ENCODE data around the gene CLCC1.
"Not testable (repeated sequence)": the region's sequence is repeated elsewhere in the genome, so short reads cannot be mapped to it uniquely, and the experiment has no call there.

CLCC1 gene

DNA sequence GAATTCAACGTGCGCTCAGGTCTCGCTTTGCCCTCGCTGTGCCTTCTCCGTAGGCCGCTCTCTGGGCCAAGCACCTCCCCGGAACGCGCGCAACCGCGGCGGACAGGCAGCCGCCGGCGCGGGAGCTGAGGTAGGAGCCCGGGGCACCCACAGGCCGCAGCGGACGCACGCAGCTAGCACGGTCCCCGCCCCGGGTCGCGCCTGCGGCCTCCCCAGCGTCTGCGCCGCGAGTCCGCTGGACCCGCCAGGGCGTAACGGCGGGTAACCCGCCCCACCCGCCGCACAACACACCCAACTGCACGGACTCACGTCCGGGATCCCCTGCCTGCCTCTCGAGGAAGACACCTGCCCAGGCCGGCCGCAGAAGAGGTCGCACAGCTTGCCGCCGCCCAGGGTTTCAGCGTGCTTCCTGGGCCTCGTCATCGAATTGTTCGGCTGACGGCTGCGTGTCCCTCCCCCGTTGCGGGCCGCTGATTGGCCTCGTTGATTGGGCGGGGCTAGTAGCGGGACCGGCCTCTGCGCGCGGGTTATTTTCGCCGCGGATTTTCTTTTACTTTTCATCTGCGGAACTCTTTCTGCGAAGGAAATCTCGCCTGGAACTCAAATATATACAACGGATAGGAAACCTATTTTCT, at the start of gene CLCC1:
Gene CLCC1, minus strand, starts transcription at position 433 of the 635 bp plus-strand sequence. CDS start 13,047 bp downstream, outside the sequence.
- Mint-ChIP-seq H3K36me3 (ENCODE audit: low read depth) (peaks cover 29% of the 10 kb centered on the region), H3K9me3 (no peaks in the 10 kb centered on the region), H3K4me3 (peak within 1 kb of the TSS; percentile 80), H3K27ac (peak within 1 kb of the TSS; percentile 66), H3K4me1 (peaks cover 15% of the 10 kb centered on the region), H3K27me3 (ENCODE audit: low read depth, poor library complexity) (peaks cover 18% of the 10 kb centered on the region)
- TF ChIP-seq, protein P1, sequence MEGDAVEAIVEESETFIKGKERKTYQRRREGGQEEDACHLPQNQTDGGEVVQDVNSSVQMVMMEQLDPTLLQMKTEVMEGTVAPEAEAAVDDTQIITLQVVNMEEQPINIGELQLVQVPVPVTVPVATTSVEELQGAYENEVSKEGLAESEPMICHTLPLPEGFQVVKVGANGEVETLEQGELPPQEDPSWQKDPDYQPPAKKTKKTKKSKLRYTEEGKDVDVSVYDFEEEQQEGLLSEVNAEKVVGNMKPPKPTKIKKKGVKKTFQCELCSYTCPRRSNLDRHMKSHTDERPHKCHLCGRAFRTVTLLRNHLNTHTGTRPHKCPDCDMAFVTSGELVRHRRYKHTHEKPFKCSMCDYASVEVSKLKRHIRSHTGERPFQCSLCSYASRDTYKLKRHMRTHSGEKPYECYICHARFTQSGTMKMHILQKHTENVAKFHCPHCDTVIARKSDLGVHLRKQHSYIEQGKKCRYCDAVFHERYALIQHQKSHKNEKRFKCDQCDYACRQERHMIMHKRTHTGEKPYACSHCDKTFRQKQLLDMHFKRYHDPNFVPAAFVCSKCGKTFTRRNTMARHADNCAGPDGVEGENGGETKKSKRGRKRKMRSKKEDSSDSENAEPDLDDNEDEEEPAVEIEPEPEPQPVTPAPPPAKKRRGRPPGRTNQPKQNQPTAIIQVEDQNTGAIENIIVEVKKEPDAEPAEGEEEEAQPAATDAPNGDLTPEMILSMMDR (IDR thresholded peaks at IDR 0.05): no peak
- peak; percentile 89 for DNase-seq

DNA sequence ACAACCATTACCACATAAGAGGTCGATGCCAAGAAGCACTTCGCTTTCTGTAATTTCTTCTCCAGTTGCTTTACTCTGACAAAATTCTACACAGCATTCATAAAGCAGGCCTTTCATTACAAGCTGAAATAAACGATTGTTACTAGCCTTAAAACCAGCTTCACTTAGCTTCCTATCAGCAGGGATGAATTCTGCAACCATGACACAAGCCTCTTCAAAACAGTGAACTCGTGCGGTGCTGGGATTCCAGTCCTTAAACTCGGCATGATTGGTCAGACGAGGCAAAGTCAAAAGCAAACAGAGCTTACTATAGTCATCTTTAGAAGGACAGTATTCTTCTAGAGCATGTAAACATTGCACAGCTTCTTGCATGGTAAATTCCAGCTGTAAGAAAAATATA, 48.1 kb upstream of the CLCC1 start:
- peaks cover 22% of the 10 kb centered on the region for H3K36me3 Mint-ChIP-seq (ENCODE audit: low read depth)
- TF ChIP-seq, protein P1 (IDR thresholded peaks at IDR 0.05): no peak
- no peaks in the 10 kb centered on the region for H3K27me3 Mint-ChIP-seq (ENCODE audit: low read depth, poor library complexity)
- H3K4me1 Mint-ChIP-seq: no peaks in the 10 kb centered on the region
- no peak overlapping the region for H3K27ac Mint-ChIP-seq
- peaks cover 4% of the 10 kb centered on the region for H3K9me3 Mint-ChIP-seq
- no peak for DNase-seq
- H3K4me3 Mint-ChIP-seq: no peak overlapping the region

GRCh38 chr1:108996622-108997021, 33.3 kb upstream of the CLCC1 start:
- H3K27ac Mint-ChIP-seq; H3K4me1 Mint-ChIP-seq; H3K4me3 Mint-ChIP-seq; H3K27me3 Mint-ChIP-seq (ENCODE audit: low read depth, poor library complexity); DNase-seq: not testable (repeated sequence)
- Mint-ChIP-seq H3K36me3 (ENCODE audit: low read depth) (peaks cover 69% of the 10 kb centered on the region), H3K9me3 (peaks cover 22% of the 10 kb centered on the region)

DNA sequence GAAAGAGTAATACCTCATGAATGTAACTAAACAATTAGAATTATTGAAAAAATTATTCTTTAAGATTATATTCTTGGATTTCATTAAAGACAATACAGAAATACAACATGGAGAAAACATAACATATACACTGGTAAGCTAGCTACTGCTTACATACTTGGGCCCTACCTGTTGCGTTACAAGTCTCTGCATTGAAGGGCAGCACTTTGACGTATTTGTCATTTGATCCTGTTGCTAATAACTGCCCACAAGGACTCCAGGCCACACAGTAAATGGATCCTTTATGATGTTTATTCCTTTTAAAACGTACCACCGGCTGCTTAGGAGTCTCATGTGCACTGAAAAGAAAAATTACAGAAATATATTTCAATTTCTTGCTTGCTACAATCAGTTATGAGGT, 19.8 kb upstream of the CLCC1 start:
- Mint-ChIP-seq H3K27me3 (ENCODE audit: low read depth, poor library complexity) (no peaks in the 10 kb centered on the region), H3K9me3 (peaks cover 7% of the 10 kb centered on the region), H3K36me3 (ENCODE audit: low read depth) (peaks cover 40% of the 10 kb centered on the region), H3K27ac (no peak overlapping the region), H3K4me1 (no peaks in the 10 kb centered on the region), H3K4me3 (no peak overlapping the region)
- no peak for DNase-seq
- TF ChIP-seq, protein P1 (IDR thresholded peaks at IDR 0.05): no peak

GRCh38 chr1:108976658-108977057, 13.4 kb upstream of the CLCC1 start:
- TF ChIP-seq, protein P1 (IDR thresholded peaks at IDR 0.05): no peak
- peaks cover 49% of the 10 kb centered on the region for H3K36me3 Mint-ChIP-seq (ENCODE audit: low read depth)
- H3K4me1 Mint-ChIP-seq: no peaks in the 10 kb centered on the region
- H3K9me3 Mint-ChIP-seq: peaks cover 7% of the 10 kb centered on the region
- DNase-seq: no peak
- H3K27me3 Mint-ChIP-seq (ENCODE audit: low read depth, poor library complexity): no peaks in the 10 kb centered on the region
- peak overlapping the region; percentile 3 for H3K27ac Mint-ChIP-seq
- H3K4me3 Mint-ChIP-seq: no peak overlapping the region

DNA sequence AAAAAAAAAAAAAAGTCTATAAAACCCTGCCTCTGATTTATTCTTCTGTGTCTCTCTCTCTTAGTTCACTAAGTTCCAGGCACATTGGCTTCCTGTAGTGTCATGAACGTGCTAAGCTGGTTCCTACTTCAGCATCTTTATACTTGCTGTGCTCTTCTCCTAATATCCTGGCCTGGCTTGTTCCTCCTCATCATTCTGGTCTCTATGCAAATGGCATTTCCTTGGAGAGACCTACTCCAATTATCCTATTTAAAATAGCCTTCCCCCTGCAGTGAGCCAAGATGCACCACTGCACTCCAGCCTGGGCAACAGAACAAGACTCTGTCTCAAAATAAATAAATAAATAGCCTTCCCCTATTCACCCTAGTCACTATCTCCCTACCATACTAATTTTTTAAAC, 9.7 kb upstream of the CLCC1 start:
- no peak for DNase-seq
- no peaks in the 10 kb centered on the region for H3K9me3 Mint-ChIP-seq
- H3K4me1 Mint-ChIP-seq: no peaks in the 10 kb centered on the region
- no peak overlapping the region for H3K4me3 Mint-ChIP-seq
- H3K36me3 Mint-ChIP-seq (ENCODE audit: low read depth): peaks cover 29% of the 10 kb centered on the region
- no peak overlapping the region for H3K27ac Mint-ChIP-seq
- H3K27me3 Mint-ChIP-seq (ENCODE audit: low read depth, poor library complexity): no peaks in the 10 kb centered on the region
- TF ChIP-seq, protein P1 (IDR thresholded peaks at IDR 0.05): no peak
